Stomach (tissue), 9 donors: ENCODE results near the gene DLGAP1. TPM values are rescaled to one million over a fixed set of nuclear protein-coding genes. Genes with fewer than 3 reads are reported as not detected.

Experiments
- DNase-seq, 2 donors: peaks; one replicate each; pipeline versions ENCODE4 v3.0.0 to v3.0.0-alpha.2; 2013 to 2019
- H3K27ac ChIP-seq, 5 donors: fragments of 200-600 bp in 4 of 5; sonication (generic) in 4 of 5; one replicate each; pipeline ENCODE4 v1.5.1; 2013 to 2019; ENCODE audit warnings: mild to moderate bottlenecking in 1 of 5, moderate library complexity in 1 of 5
- H3K27me3 ChIP-seq, 3 donors: fragments of 200-600 bp; sonication (generic); one replicate each; pipeline ENCODE4 v1.5.1; 2017 to 2019; ENCODE audit warnings: mixed run types in 1 of 3
- H3K36me3 ChIP-seq, 4 donors: fragments of 200-600 bp; sonication (generic); 1 replicate in 3 of 4; 2 replicates in 1 of 4; pipeline ENCODE4 v1.5.1; 2016 to 2019
- H3K4me1 ChIP-seq, 4 donors: fragments of 200-600 bp; sonication (generic); one replicate each; pipeline ENCODE4 v1.5.1; 2016 to 2019
- H3K4me3 ChIP-seq, 4 donors: fragments of 200-600 bp; sonication (generic) in 3 of 4; one replicate each; pipeline ENCODE4 v1.5.1; 2016 to 2019; ENCODE audit warnings: mild to moderate bottlenecking in 1 of 4
- H3K9me3 ChIP-seq, 4 donors: fragments of 200-600 bp; sonication (generic); one replicate each; pipeline ENCODE4 v1.5.1; 2016 to 2019
- EP300 ChIP-seq: sonication (generic); formaldehyde crosslinking; IDR thresholded peaks from one replicate; pipeline ENCODE4 v1.6.1; 2017; ENCODE audit warnings: antibody characterized with exemption
- POLR2A ChIP-seq, 4 donors: fragments of 450-650 bp; IDR thresholded peaks; one replicate each; pipeline ENCODE4 v1.6.1; 2016; ENCODE audit warnings: antibody characterized with exemption in 4 of 4, control low read depth in 2 of 4, mild to moderate bottlenecking in 1 of 4, moderate library complexity in 1 of 4
- POLR2AphosphoS5 ChIP-seq, 3 donors: sonication (generic); formaldehyde crosslinking; IDR thresholded peaks; one replicate each; pipeline ENCODE4 v1.6.1; 2016; ENCODE audit warnings: antibody characterized with exemption in 3 of 3
- WGBS, 5 donors: extraction: QIAGEN DNeasy Blood & Tissue Kit in 3 of 5; methylation state at CpG; one replicate each; pipeline versions ENCODE4 v1.1.5 to v1.1.7; 2013 to 2018; 5-methylcytosine and 5-hydroxymethylcytosine counted together
- intact Hi-C: fragments of 100-400 bp; cut with DNase I; formaldehyde crosslinking; loops from one replicate; pipeline ENCODE4 v1.15.1; 2023; ENCODE audit warnings: low total_unique reads
- polyA plus RNA-seq, 3 donors: library from polyadenylated mRNA; stranded (reverse); fragments of 200-250 nt; gene quantifications; one replicate each; pipeline ENCODE4 v1.2.3, GENCODE V29; 2013
- total RNA-seq, 5 donors: library from RNA; depleted of rRNA; stranded (reverse); fragments of >200 nt; gene quantifications; one replicate each; pipeline versions ENCODE4 v1.1.0 to v1.2.3, GENCODE V29; 2014 to 2016
- TF ChIP-seq, protein P1 (sequence below), 7 experiments: fragments of 450-650 bp in 4 of 7; fragments of 200-600 bp in 3 of 7; sonication (generic) in 3 of 7; IDR thresholded peaks; one replicate each; pipeline ENCODE4 v1.5.1; 2016 to 2019; ENCODE audit warnings: antibody characterized with exemption in 7 of 7, control low read depth in 2 of 7, mild to moderate bottlenecking in 1 of 7
- donor health status: healthy with polysubstance abuse.
- donor health status: Bipolar disorder and iron deficiency.
- donor health status: healthy.

The DLGAP1 gene
- total and polyA plus RNA-seq, 8 donors: 0.06 to 7.0 (median 1.3) TPM; not detected in 1

DNA sequence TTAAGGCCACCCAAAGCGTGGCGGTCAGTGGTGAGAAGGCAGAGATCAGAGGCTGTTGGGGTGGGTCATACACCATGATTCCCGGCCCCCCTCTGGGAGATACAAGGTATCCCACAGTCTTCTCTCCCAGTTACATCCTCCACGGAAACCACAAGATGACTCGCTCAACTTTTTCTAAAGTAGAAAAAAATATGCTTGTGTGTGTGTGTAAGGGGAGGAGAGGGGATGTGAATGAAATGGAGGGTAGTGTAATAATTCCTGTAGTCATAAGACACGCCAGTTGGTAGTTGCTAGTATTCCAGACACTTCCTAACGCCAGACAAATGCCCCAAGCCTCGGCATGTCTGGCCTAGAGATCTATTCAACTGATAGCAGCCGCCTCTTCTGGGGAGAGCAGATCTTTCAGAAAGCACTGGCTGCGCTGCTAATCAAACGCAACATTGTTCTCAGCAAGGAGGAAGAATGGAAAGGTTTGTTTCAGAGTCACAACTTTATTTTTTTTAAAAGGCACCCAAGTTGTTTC, 861.7 kb downstream of the DLGAP1 start:
- Histone ChIP-seq H3K9me3 (no peaks in the 10 kb centered on the region), H3K4me3 (peak overlapping the region in 3 of 4 donors; percentile 41 to 49 (median 44)), H3K27ac (peak overlapping the region; percentile 95 to 100 (median 96)), H3K4me1 (peaks cover 33 to 50% (median 46%) of the 10 kb centered on the region in 4 donors), H3K27me3 (no peaks in the 10 kb centered on the region), H3K36me3 (peaks cover 0 to 5% (median 0%) of the 10 kb centered on the region in 4 donors)
- 17 to 20% (median 19%) methylated on average over 11 of the region's 11 CpGs for WGBS, 5 donors
- intact Hi-C loops: no loop called here
- TF ChIP-seq POLR2A (IDR thresholded peaks at IDR 0.05) (no peak), EP300 (no peak), POLR2AphosphoS5 (IDR thresholded peaks at IDR 0.05) (no peak)
- TF ChIP-seq, protein P1, sequence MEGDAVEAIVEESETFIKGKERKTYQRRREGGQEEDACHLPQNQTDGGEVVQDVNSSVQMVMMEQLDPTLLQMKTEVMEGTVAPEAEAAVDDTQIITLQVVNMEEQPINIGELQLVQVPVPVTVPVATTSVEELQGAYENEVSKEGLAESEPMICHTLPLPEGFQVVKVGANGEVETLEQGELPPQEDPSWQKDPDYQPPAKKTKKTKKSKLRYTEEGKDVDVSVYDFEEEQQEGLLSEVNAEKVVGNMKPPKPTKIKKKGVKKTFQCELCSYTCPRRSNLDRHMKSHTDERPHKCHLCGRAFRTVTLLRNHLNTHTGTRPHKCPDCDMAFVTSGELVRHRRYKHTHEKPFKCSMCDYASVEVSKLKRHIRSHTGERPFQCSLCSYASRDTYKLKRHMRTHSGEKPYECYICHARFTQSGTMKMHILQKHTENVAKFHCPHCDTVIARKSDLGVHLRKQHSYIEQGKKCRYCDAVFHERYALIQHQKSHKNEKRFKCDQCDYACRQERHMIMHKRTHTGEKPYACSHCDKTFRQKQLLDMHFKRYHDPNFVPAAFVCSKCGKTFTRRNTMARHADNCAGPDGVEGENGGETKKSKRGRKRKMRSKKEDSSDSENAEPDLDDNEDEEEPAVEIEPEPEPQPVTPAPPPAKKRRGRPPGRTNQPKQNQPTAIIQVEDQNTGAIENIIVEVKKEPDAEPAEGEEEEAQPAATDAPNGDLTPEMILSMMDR (IDR thresholded peaks at IDR 0.05): no peak
- DNase-seq: no peak

DNA sequence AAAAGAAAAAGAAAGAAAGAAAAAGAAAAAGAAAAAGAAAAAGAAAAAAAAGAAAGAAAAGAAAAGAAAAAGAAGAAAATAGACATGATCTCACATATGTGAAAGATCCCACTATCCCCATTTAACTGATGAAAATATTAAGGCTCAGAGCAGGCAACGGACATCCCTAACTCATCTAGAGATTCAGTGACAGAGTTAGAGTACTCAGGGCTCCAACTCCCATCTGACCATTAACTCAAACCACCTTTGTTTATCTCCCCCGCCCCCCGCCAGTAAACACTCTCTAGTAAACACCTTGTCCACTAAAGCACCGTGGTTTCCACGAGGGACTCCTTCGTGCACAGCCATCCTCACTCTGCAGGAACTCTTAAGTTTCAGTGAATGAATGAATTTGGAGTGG, 862.2 kb downstream of the DLGAP1 start:
- TF ChIP-seq, protein P1 (IDR thresholded peaks at IDR 0.05): no peak
- no peak for TF ChIP-seq POLR2AphosphoS5 (IDR thresholded peaks at IDR 0.05)
- no peak for TF ChIP-seq POLR2A (IDR thresholded peaks at IDR 0.05)
- no peak for TF ChIP-seq EP300
- Histone ChIP-seq H3K27ac (peak overlapping the region; percentile 95 to 100 (median 96)), H3K4me3 (no peak overlapping the region), H3K4me1 (peaks cover 33 to 46% (median 43%) of the 10 kb centered on the region in 4 donors), H3K36me3 (peaks cover 0 to 4% (median 0%) of the 10 kb centered on the region in 4 donors), H3K27me3 (no peaks in the 10 kb centered on the region), H3K9me3 (no peaks in the 10 kb centered on the region)
- intact Hi-C loops: no loop called here
- DNase-seq: no peak
- 59 to 64% (median 60%) methylated on average over 6 of the region's 6 CpGs for WGBS, 5 donors

DNA sequence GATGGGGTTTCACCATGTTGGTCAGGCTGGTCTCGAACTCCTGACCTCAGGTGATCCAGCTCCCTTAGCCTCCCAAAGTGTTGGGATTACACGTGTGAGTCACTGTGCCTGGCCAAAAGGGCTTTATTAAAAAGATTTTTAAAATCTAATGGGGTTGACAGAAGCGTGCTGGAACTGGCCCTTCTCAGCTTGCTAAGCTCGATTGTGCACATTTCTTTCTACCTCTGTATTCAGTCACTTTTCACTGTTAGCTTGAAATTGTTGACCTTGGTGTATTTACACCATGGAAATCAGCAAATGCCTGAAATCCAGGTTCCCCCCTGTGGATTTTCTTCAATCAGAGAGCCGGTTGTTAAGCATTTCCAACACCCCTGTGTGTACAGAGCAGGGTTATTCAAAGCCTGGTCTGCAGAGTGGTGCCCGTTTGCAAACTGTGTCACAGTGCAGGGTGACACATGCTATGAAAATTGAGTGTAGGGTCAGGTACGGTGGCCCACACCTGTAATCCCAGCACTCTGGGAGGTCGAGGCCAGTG, 864.9 kb downstream of the DLGAP1 start:
- intact Hi-C loops: no loop called here
- Histone ChIP-seq H3K4me3 (no peak overlapping the region), H3K27me3 (no peaks in the 10 kb centered on the region), H3K4me1 (peaks cover 17 to 29% (median 21%) of the 10 kb centered on the region in 4 donors), H3K27ac (no peak overlapping the region), H3K9me3 (no peaks in the 10 kb centered on the region), H3K36me3 (no peaks in the 10 kb centered on the region)
- WGBS, 5 donors: 54 to 78% (median 62%) methylated on average over 6 to 8 of the region's 8 CpGs
- DNase-seq: peak in 1 of 2 donors; percentile 36
- no peak for TF ChIP-seq EP300
- TF ChIP-seq, protein P1 (IDR thresholded peaks at IDR 0.05): no peak
- TF ChIP-seq POLR2AphosphoS5 (IDR thresholded peaks at IDR 0.05): no peak
- TF ChIP-seq POLR2A (IDR thresholded peaks at IDR 0.05): no peak

DNA sequence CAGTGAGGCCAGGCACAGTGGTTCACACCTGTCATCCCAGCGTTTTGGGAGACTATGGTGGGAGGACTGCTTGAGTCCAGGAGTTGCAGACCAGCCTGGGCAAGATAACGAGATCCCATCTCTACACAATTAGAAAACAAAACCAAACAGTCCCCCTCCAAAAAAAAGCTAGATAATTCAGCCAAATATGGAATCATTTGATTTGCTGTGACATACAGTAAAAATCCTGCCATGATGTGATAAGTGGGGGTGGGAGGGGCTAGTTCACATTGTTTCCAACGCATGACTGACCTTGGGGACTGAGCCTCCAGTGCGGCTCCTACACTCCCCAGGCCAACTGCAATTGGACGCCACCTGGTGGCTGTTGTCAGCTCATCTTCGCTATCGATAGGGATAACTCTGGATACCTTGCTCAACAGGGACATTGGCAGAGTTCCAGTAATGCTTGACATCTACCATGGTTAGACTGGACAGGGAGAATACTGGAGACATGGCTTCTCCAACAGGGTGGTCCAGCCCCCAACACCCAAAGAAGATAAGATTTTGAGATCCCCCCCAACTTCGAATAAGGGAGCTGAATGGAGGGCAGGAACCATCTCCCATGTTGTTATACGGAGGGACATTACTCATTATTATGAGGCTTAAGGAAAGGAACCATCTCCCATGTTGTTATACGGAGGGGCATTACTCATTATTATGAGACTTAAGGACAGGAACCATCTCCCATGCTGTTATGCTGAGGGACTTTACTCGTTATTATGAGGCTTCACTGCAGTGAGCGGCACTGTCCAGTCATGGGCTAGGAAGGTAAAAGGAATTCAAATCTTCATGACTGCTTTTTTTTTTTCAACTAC, 869.2 kb downstream of the DLGAP1 start:
- Histone ChIP-seq H3K4me3 (no peak overlapping the region), H3K27ac (peak overlapping the region in 1 of 5 donors; percentile 17), H3K9me3 (no peaks in the 10 kb centered on the region), H3K4me1 (peaks cover 0 to 11% (median 6%) of the 10 kb centered on the region in 4 donors), H3K36me3 (no peaks in the 10 kb centered on the region), H3K27me3 (no peaks in the 10 kb centered on the region)
- 47 to 53% (median 49%) methylated on average over 12 of the region's 12 CpGs for WGBS, 5 donors
- TF ChIP-seq EP300: no peak
- TF ChIP-seq POLR2AphosphoS5 (IDR thresholded peaks at IDR 0.05): peak in 1 of 3 donors; percentile 78
- TF ChIP-seq, protein P1 (IDR thresholded peaks at IDR 0.05): peak in 5 of 7 experiments; percentile 61 to 86 (median 76)
- no peak for TF ChIP-seq POLR2A (IDR thresholded peaks at IDR 0.05)
- peak; percentile 88 to 92 for DNase-seq
- intact Hi-C loops: loop anchor here (10.0 kb wide), 2 partner anchors 131 to 301 kb away; partner anchors contain the start of gene TGIF1
